CD4-positive, alpha-beta T cell treated with Interleukin-6 for 4 hours (primary cell): ENCODE results near the gene PLXDC2.
"Not testable (repeated sequence)": the region's sequence is repeated elsewhere in the genome, so short reads cannot be mapped to it uniquely, and the experiment has no call there.

Experiments used
- DNase-seq: peaks from one replicate; pipeline ENCODE4 v3.0.0-alpha.2; 2020; ENCODE audit warnings: mixed read lengths

The PLXDC2 gene

GRCh38 chr10:20142311-20142710 is 326.1 kb downstream of the PLXDC2 start:
- DNase-seq: no peak

- DNase-seq: no peak
Measured at GRCh38 chr10:20144268-20144667, 328.0 kb downstream of the PLXDC2 start.

- no peak for DNase-seq
Measured at GRCh38 chr10:20146004-20146403, 329.8 kb downstream of the PLXDC2 start.

GRCh38 chr10:20147684-20148083 is 331.5 kb downstream of the PLXDC2 start:
- no peak for DNase-seq

- DNase-seq: no peak
Measured at GRCh38 chr10:20156511-20156910, 340.3 kb downstream of the PLXDC2 start.

- no peak for DNase-seq
Measured at GRCh38 chr10:20157314-20157713, 341.1 kb downstream of the PLXDC2 start.

GRCh38 chr10:20158086-20158485 is 341.9 kb downstream of the PLXDC2 start:
- no peak for DNase-seq

GRCh38 chr10:20162123-20162522 is 345.9 kb downstream of the PLXDC2 start:
- no peak for DNase-seq

- DNase-seq: no peak
Measured at GRCh38 chr10:20166096-20166675, 350.0 kb downstream of the PLXDC2 start.

- DNase-seq: no peak
Measured at GRCh38 chr10:20170661-20171060, 354.4 kb downstream of the PLXDC2 start.

GRCh38 chr10:20173046-20173445 is 356.8 kb downstream of the PLXDC2 start:
- no peak for DNase-seq

- DNase-seq: no peak
Measured at GRCh38 chr10:20175719-20176118, 359.5 kb downstream of the PLXDC2 start.

- DNase-seq: no peak
Measured at GRCh38 chr10:20180766-20181165, 364.5 kb downstream of the PLXDC2 start.

- DNase-seq: no peak
Measured at GRCh38 chr10:20181434-20181833, 365.2 kb downstream of the PLXDC2 start.

GRCh38 chr10:20185116-20185515 is 368.9 kb downstream of the PLXDC2 start:
- DNase-seq: no peak

- DNase-seq: not testable (repeated sequence)
Measured at GRCh38 chr10:20191392-20191791, 375.2 kb downstream of the PLXDC2 start.

GRCh38 chr10:20195076-20195475 is 378.8 kb downstream of the PLXDC2 start:
- no peak for DNase-seq

GRCh38 chr10:20200758-20201157 is 384.5 kb downstream of the PLXDC2 start:
- no peak for DNase-seq

GRCh38 chr10:20202337-20202736 is 386.1 kb downstream of the PLXDC2 start:
- no peak for DNase-seq

- no peak for DNase-seq
Measured at GRCh38 chr10:20207653-20208052, 391.4 kb downstream of the PLXDC2 start.

GRCh38 chr10:20209098-20209497 is 392.9 kb downstream of the PLXDC2 start:
- not testable (repeated sequence) for DNase-seq

GRCh38 chr10:20215547-20216152 is 399.4 kb downstream of the PLXDC2 start:
- DNase-seq: no peak

- DNase-seq: no peak
Measured at GRCh38 chr10:20221356-20221755, 405.1 kb downstream of the PLXDC2 start.

GRCh38 chr10:20228729-20229128 is 412.5 kb downstream of the PLXDC2 start:
- DNase-seq: no peak

- no peak for DNase-seq
Measured at GRCh38 chr10:20232079-20232705, 416.0 kb downstream of the PLXDC2 start.
